H9 (cell line): ENCODE data around the gene CLEC20A. TPM values are rescaled to one million over a fixed set of nuclear protein-coding genes. Genes with fewer than 3 reads are reported as not detected.

Experiments
- DNase-seq: peaks from one replicate; pipeline ENCODE4 v3.0.0-alpha.2; 2017
- H2AFZ ChIP-seq: one replicate; pipeline ENCODE4 v1.6.1; 2013; ENCODE audit warnings: mild to moderate bottlenecking, low read length, control low read depth, moderate library complexity
- H2AK5ac ChIP-seq: 2 replicates; pipeline ENCODE4 v1.6.1; 2013; ENCODE audit warnings: low read length, control low read depth, mixed read lengths; ENCODE audit not compliant: insufficient read length
- H2BK120ac ChIP-seq: one replicate; pipeline ENCODE4 v1.6.1; 2013; ENCODE audit warnings: low read depth, mild to moderate bottlenecking, low read length, control low read depth, inconsistent platforms; ENCODE audit not compliant: poor library complexity, severe bottlenecking
- H2BK12ac ChIP-seq: 2 replicates; pipeline ENCODE4 v1.6.1; 2013; ENCODE audit warnings: low read length, control low read depth, mixed read lengths, low read depth; ENCODE audit not compliant: insufficient read length
- H2BK15ac ChIP-seq: 2 replicates; pipeline ENCODE4 v1.6.1; 2013; ENCODE audit warnings: low read depth, low read length, control low read depth
- H2BK20ac ChIP-seq: one replicate; pipeline ENCODE4 v1.6.1; 2013; ENCODE audit warnings: low read depth, mild to moderate bottlenecking, low read length, control low read depth, inconsistent platforms; ENCODE audit not compliant: poor library complexity, severe bottlenecking
- H2BK5ac ChIP-seq: 2 replicates; pipeline ENCODE4 v1.6.1; 2013; ENCODE audit warnings: low read length, control low read depth, mixed read lengths; ENCODE audit not compliant: insufficient read length
- H3K14ac ChIP-seq: 2 replicates; pipeline ENCODE4 v1.6.1; 2013; ENCODE audit warnings: low read length, control low read depth; ENCODE audit not compliant: insufficient read depth
- H3K18ac ChIP-seq: 2 replicates; pipeline ENCODE4 v1.6.1; 2013; ENCODE audit warnings: low read depth, mild to moderate bottlenecking, mixed read lengths, low read length, control low read depth; ENCODE audit not compliant: insufficient read length
- H3K23ac ChIP-seq: 2 replicates; pipeline ENCODE4 v1.6.1; 2013; ENCODE audit warnings: low read length, control low read depth, mixed read lengths, low read depth; ENCODE audit not compliant: insufficient read length
- H3K23me2 ChIP-seq: 2 replicates; pipeline ENCODE4 v1.6.1; 2013; ENCODE audit warnings: low read depth, mild to moderate bottlenecking, mixed read lengths, low read length, control low read depth; ENCODE audit not compliant: insufficient read length, poor library complexity, severe bottlenecking
- H3K27ac ChIP-seq: 2 replicates; pipeline ENCODE4 v1.5.1; 2013; ENCODE audit warnings: low read length, control low read depth, mixed read lengths, low read depth; ENCODE audit not compliant: insufficient read length
- H3K27me3 ChIP-seq: 2 replicates; pipeline ENCODE4 v1.6.1; 2013; ENCODE audit warnings: low read length, control low read depth, inconsistent platforms; ENCODE audit not compliant: insufficient read depth
- H3K4ac ChIP-seq: 2 replicates; pipeline ENCODE4 v1.6.1; 2013; ENCODE audit warnings: low read depth, mild to moderate bottlenecking, control low read depth, inconsistent platforms, low read length, moderate library complexity
- H3K4me1 ChIP-seq: 2 replicates; pipeline ENCODE4 v1.6.1; 2013; ENCODE audit warnings: low read length, control low read depth, inconsistent platforms; ENCODE audit not compliant: insufficient read depth
- H3K4me2 ChIP-seq: 2 replicates; pipeline ENCODE4 v1.6.1; 2013; ENCODE audit warnings: low read length, control low read depth, mixed read lengths; ENCODE audit not compliant: insufficient read length, insufficient read depth
- H3K56ac ChIP-seq: 2 replicates; pipeline ENCODE4 v1.6.1; 2013; ENCODE audit warnings: low read depth, mild to moderate bottlenecking, mixed read lengths, low read length, control low read depth; ENCODE audit not compliant: insufficient read length
- H3K79me1 ChIP-seq: 2 replicates; pipeline ENCODE4 v1.6.1; 2013; ENCODE audit warnings: low read depth, mild to moderate bottlenecking, moderate library complexity, low read length, control low read depth, inconsistent platforms; ENCODE audit not compliant: insufficient read depth, poor library complexity, severe bottlenecking
- H3K79me2 ChIP-seq: 2 replicates; pipeline ENCODE4 v1.6.1; 2013; ENCODE audit warnings: low read length, control low read depth, inconsistent platforms; ENCODE audit not compliant: insufficient read depth
- H3K9ac ChIP-seq: 2 replicates; pipeline ENCODE4 v1.6.1; 2013; ENCODE audit warnings: low read length, control low read depth, mixed read lengths; ENCODE audit not compliant: insufficient read length; ENCODE audit errors: extremely low read depth
- H3K9me3 ChIP-seq: one replicate; pipeline ENCODE4 v1.6.1; 2013; ENCODE audit warnings: low read depth, low read length, inconsistent platforms; ENCODE audit not compliant: control insufficient read depth
- H3T11ph ChIP-seq: one replicate; pipeline ENCODE4 v1.6.1; 2013; ENCODE audit warnings: mild to moderate bottlenecking, low read length, control low read depth, inconsistent platforms
- H4K20me1 ChIP-seq: one replicate; pipeline ENCODE4 v1.6.1; 2013; ENCODE audit not compliant: control insufficient read depth, insufficient read length, insufficient read depth
- H4K5ac ChIP-seq: 2 replicates; pipeline ENCODE4 v1.6.1; 2013; ENCODE audit warnings: low read depth, mild to moderate bottlenecking, mixed read lengths, low read length, control low read depth; ENCODE audit not compliant: insufficient read length
- H4K8ac ChIP-seq: replicated peaks from 2 replicates; pipeline ENCODE4 v1.6.1; 2013; ENCODE audit warnings: low read length, control low read depth, mixed read lengths, low read depth; ENCODE audit not compliant: insufficient read length
- H4K91ac ChIP-seq: 2 replicates; pipeline ENCODE4 v1.6.1; 2013; ENCODE audit warnings: low read depth, mild to moderate bottlenecking, moderate library complexity, mixed read lengths, low read length, control low read depth; ENCODE audit not compliant: insufficient read length
- H3K27ac Mint-ChIP-seq, 3 experiments: 2 replicates in 2 of 3; 3 replicates in 1 of 3; pipeline ENCODE4 v1.8.0; 2020 to 2021; ENCODE audit warnings: mixed read lengths in 3 of 3, mild to moderate bottlenecking in 1 of 3, moderate library complexity in 1 of 3
- H3K27me3 Mint-ChIP-seq: 2 replicates; pipeline ENCODE4 v1.8.0; 2021; ENCODE audit warnings: low read depth, mild to moderate bottlenecking, moderate library complexity, mixed read lengths
- H3K36me3 Mint-ChIP-seq, 3 experiments: 2 replicates in 2 of 3; 3 replicates in 1 of 3; pipeline ENCODE4 v1.8.0; 2020 to 2021; ENCODE audit warnings: low read depth in 3 of 3, mixed read lengths in 3 of 3; ENCODE audit not compliant: insufficient read depth in 1 of 3
- H3K4me1 Mint-ChIP-seq, 2 experiments: 2 replicates each; pipeline ENCODE4 v1.8.0; 2020; ENCODE audit warnings: mixed read lengths in 2 of 2
- H3K4me3 Mint-ChIP-seq, 2 experiments: 2 replicates in 1 of 2; 3 replicates in 1 of 2; pipeline ENCODE4 v1.8.0; 2020 to 2021; ENCODE audit warnings: mild to moderate bottlenecking in 2 of 2, mixed read lengths in 2 of 2, moderate library complexity in 1 of 2
- H3K9me3 Mint-ChIP-seq, 2 experiments: 2 replicates in 1 of 2; 3 replicates in 1 of 2; pipeline ENCODE4 v1.8.0; 2020; ENCODE audit warnings: mild to moderate bottlenecking in 2 of 2, mixed read lengths in 2 of 2, moderate library complexity in 1 of 2
- CTCF ChIP-seq: fragments of 200-600 bp; sonication (generic); conservative IDR thresholded peaks from 3 replicates; pipeline ENCODE4 v1.8.0; 2021; ENCODE audit warnings: antibody characterized with exemption, mild to moderate bottlenecking
- WGBS: extraction: QIAGEN DNeasy Blood & Tissue Kit; methylation state at CpG from one replicate; pipeline ENCODE4 v1.1.7; 2013; ENCODE audit warnings: missing lambda C conversion rate, low lambda C conversion rate, mixed read lengths; ENCODE audit not compliant: insufficient read length; ENCODE audit errors: extremely low coverage; 5-methylcytosine and 5-hydroxymethylcytosine counted together
- total RNA-seq: library from RNA; stranded (reverse); gene quantifications from 2 replicates; pipeline ENCODE4 v1.2.1, GENCODE V29; 2021

CLEC20A gene
- total RNA-seq, 1 experiment from 2014 or later = not detected

- H2BK20ac ChIP-seq = no peak overlapping the region
- no peaks in the 10 kb centered on the region for H3K79me2 ChIP-seq
- no peak overlapping the region for H3K27ac ChIP-seq
- no peak overlapping the region for H3T11ph ChIP-seq
- no peak overlapping the region for H4K5ac ChIP-seq
- no peak overlapping the region for H4K8ac ChIP-seq
- WGBS = no CpG with 5 or more reads among the region's 16 CpGs
- no peaks in the 10 kb centered on the region for H4K20me1 ChIP-seq
- peak; percentile 25 for DNase-seq
- TF ChIP-seq CTCF = no peak
- H2AFZ ChIP-seq = no peak overlapping the region
- no peak overlapping the region for H3K18ac ChIP-seq
- no peak overlapping the region for H2BK12ac ChIP-seq
- H3K4ac ChIP-seq = no peak overlapping the region
- H3K27me3 Mint-ChIP-seq = peaks cover 6% of the 10 kb centered on the region
- no peaks in the 10 kb centered on the region for H3K36me3 Mint-ChIP-seq
- H3K14ac ChIP-seq = no peak overlapping the region
- no peaks in the 10 kb centered on the region for H3K27me3 ChIP-seq
- no peaks in the 10 kb centered on the region for H3K9me3 Mint-ChIP-seq
- H3K4me1 ChIP-seq = no peaks in the 10 kb centered on the region; the same call in 1 of the 2 replicates
- H3K23me2 ChIP-seq = no peaks in the 10 kb centered on the region
- H2AK5ac ChIP-seq = no peak overlapping the region
- H3K4me3 Mint-ChIP-seq = no peak overlapping the region
- no peak overlapping the region for H3K9ac ChIP-seq
- no peak overlapping the region for H2BK120ac ChIP-seq
- H3K9me3 ChIP-seq = no peaks in the 10 kb centered on the region
- H2BK15ac ChIP-seq = no peak overlapping the region
- H3K4me2 ChIP-seq = no peak overlapping the region
- no peak overlapping the region for H4K91ac ChIP-seq
- H3K79me1 ChIP-seq = no peaks in the 10 kb centered on the region
- H3K56ac ChIP-seq = no peak overlapping the region
- H3K23ac ChIP-seq = no peak overlapping the region
- no peak overlapping the region for H3K27ac Mint-ChIP-seq
- H2BK5ac ChIP-seq = no peak overlapping the region
- H3K4me1 Mint-ChIP-seq = peaks cover 13 to 16% of the 10 kb centered on the region in 2 experiments
Observed at GRCh38 chr1:178495741-178496409, 889 bp downstream of the CLEC20A start.
